Measurements from ENCODE around the gene NF2. TPM values are rescaled to one million over a fixed set of nuclear protein-coding genes. Genes with fewer than 3 reads are reported as not detected.
"Not testable (repeated sequence)": the region's sequence is repeated elsewhere in the genome, so short reads cannot be mapped to it uniquely, and the experiment has no call there.

The NF2 gene
- total and polyA plus RNA-seq, 2 experiments from 2014 or later = 14.4 to 54.5 TPM

- H3F3A ChIP-seq (replicated peaks; ENCODE audit: low read depth) = no peaks in the 10 kb centered on the region
- no peaks in the 10 kb centered on the region for H3K9me2 ChIP-seq (ENCODE audit: insufficient read depth)
- no peak for TF ChIP-seq ZNF114 (CRISPR knock-in tag; IDR thresholded peaks at IDR 0.05)
- TF ChIP-seq, protein P1, sequence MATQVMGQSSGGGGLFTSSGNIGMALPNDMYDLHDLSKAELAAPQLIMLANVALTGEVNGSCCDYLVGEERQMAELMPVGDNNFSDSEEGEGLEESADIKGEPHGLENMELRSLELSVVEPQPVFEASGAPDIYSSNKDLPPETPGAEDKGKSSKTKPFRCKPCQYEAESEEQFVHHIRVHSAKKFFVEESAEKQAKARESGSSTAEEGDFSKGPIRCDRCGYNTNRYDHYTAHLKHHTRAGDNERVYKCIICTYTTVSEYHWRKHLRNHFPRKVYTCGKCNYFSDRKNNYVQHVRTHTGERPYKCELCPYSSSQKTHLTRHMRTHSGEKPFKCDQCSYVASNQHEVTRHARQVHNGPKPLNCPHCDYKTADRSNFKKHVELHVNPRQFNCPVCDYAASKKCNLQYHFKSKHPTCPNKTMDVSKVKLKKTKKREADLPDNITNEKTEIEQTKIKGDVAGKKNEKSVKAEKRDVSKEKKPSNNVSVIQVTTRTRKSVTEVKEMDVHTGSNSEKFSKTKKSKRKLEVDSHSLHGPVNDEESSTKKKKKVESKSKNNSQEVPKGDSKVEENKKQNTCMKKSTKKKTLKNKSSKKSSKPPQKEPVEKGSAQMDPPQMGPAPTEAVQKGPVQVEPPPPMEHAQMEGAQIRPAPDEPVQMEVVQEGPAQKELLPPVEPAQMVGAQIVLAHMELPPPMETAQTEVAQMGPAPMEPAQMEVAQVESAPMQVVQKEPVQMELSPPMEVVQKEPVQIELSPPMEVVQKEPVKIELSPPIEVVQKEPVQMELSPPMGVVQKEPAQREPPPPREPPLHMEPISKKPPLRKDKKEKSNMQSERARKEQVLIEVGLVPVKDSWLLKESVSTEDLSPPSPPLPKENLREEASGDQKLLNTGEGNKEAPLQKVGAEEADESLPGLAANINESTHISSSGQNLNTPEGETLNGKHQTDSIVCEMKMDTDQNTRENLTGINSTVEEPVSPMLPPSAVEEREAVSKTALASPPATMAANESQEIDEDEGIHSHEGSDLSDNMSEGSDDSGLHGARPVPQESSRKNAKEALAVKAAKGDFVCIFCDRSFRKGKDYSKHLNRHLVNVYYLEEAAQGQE (IDR thresholded peaks at IDR 0.05; ENCODE audit: unreplicated experiment) = no peak
- TF ChIP-seq EZH2phosphoT487 (IDR thresholded peaks at IDR 0.05; ENCODE audit: unreplicated experiment) = no peak
- no peaks in the 10 kb centered on the region for H3K27me3 Mint-ChIP-seq (ENCODE audit: insufficient read depth, low read depth, poor library complexity)
- no peaks in the 10 kb centered on the region for H3K9me3 Mint-ChIP-seq
- H3K27ac ChIP-seq (ENCODE audit: low read depth) = no peak overlapping the region
- H3K4me2 ChIP-seq = no peak overlapping the region
- H3K4me1 Mint-ChIP-seq = no peaks in the 10 kb centered on the region; the same call in 2 of the 3 replicates
- H3K27me3 ChIP-seq (ENCODE audit: insufficient read depth) = no peaks in the 10 kb centered on the region
- peaks cover 54% of the 10 kb centered on the region for H3K36me3 ChIP-seq (ENCODE audit: insufficient read depth)
- H3K4me3 ChIP-seq = no peak overlapping the region
- H4K20me1 ChIP-seq (replicated peaks; ENCODE audit: insufficient read depth) = peaks cover 10% of the 10 kb centered on the region; the same call in 1 of the 2 replicates
- no peak overlapping the region for H3K4me3 Mint-ChIP-seq
- no peak for DNase-seq (ENCODE audit: low spot score)
- no peak for ATAC-seq
- H3K79me2 ChIP-seq (replicated peaks; ENCODE audit: insufficient read depth) = no peaks in the 10 kb centered on the region
- H3K4me1 ChIP-seq (ENCODE audit: insufficient read depth) = no peaks in the 10 kb centered on the region
- H3K27ac Mint-ChIP-seq = no peak overlapping the region
- no peak overlapping the region for H2AFZ ChIP-seq
- peaks cover 68% of the 10 kb centered on the region for H3K36me3 Mint-ChIP-seq (ENCODE audit: low read depth)
Observed at GRCh38 chr22:29563652-29564460, 39.6 kb upstream of the NF2 start.

DNA sequence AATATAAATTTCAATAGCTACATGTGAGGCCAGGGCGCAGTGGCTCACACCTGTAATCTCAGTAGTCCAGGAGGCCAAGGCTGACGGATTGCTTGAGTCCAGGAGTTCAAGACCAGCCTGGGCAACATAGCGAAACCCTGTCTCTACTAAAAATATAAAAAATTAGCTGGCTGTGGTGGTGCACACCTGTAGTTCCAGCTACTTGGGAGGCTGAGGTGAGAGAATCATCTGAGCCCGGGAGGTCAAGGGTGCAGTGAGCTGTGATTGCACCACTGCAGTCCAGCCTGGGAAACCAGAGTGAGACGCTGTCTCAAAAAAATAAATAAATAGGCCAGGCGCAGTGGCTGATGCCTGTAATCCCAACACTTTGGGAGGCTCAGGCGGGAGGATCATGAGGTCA, 36.9 kb upstream of the NF2 start:
- H3F3A ChIP-seq (replicated peaks; ENCODE audit: low read depth); DNase-seq (ENCODE audit: low spot score); H4K20me1 ChIP-seq (replicated peaks; ENCODE audit: insufficient read depth); H3K27me3 ChIP-seq (ENCODE audit: insufficient read depth); H3K9me3 Mint-ChIP-seq; H3K4me1 ChIP-seq (ENCODE audit: insufficient read depth); H3K27ac Mint-ChIP-seq; H3K27ac ChIP-seq (ENCODE audit: low read depth); H3K27me3 Mint-ChIP-seq (ENCODE audit: insufficient read depth, low read depth, poor library complexity); H3K79me2 ChIP-seq (replicated peaks; ENCODE audit: insufficient read depth); H2AFZ ChIP-seq; H3K4me1 Mint-ChIP-seq; H3K4me2 ChIP-seq; ATAC-seq; H3K4me3 ChIP-seq; H3K4me3 Mint-ChIP-seq; H3K9me2 ChIP-seq (ENCODE audit: insufficient read depth): not testable (repeated sequence)
- peaks cover 42% of the 10 kb centered on the region for H3K36me3 ChIP-seq (ENCODE audit: insufficient read depth)
- peaks cover 66% of the 10 kb centered on the region for H3K36me3 Mint-ChIP-seq (ENCODE audit: low read depth)

DNA sequence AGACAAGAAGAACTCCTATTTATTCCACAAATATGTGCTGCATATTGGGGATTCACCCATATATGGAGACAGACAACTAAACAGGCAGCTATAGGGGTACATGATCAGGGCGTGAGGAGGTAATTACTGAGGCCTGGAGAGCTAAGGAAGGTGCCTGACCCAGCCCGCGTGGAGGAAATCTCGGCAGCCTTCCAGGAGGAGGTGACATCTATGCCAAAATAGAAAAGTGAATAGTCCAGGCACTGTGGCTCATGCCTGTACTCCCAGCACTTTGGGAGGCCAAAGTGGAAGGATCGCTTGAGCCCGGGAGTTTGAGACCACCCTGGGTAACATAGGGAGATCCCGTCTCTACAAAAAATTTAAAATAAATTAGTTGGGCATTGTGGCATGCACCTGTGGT, 36.1 kb upstream of the NF2 start:
- Mint-ChIP-seq H3K4me3 (no peak overlapping the region), H3K4me1 (no peaks in the 10 kb centered on the region), H3K27ac (no peak overlapping the region), H3K36me3 (ENCODE audit: low read depth) (peaks cover 60% of the 10 kb centered on the region), H3K9me3 (no peaks in the 10 kb centered on the region), H3K27me3 (ENCODE audit: insufficient read depth, low read depth, poor library complexity) (peaks cover 3% of the 10 kb centered on the region)
- Histone ChIP-seq H3K27me3 (ENCODE audit: insufficient read depth) (no peaks in the 10 kb centered on the region), H3F3A (replicated peaks; ENCODE audit: low read depth) (no peaks in the 10 kb centered on the region), H3K27ac (ENCODE audit: low read depth) (no peak overlapping the region), H3K79me2 (replicated peaks; ENCODE audit: insufficient read depth) (no peaks in the 10 kb centered on the region), H3K36me3 (ENCODE audit: insufficient read depth) (peaks cover 37% of the 10 kb centered on the region), H3K4me2 (no peak overlapping the region), H3K9me2 (ENCODE audit: insufficient read depth) (no peaks in the 10 kb centered on the region), H4K20me1 (replicated peaks; ENCODE audit: insufficient read depth) (peaks cover 6% of the 10 kb centered on the region; the same call in 1 of the 2 replicates), H2AFZ (no peak overlapping the region), H3K4me1 (ENCODE audit: insufficient read depth) (no peaks in the 10 kb centered on the region), H3K4me3 (no peak overlapping the region)
- ATAC-seq = no peak
- DNase-seq (ENCODE audit: low spot score) = no peak
- TF ChIP-seq ZNF114 (CRISPR knock-in tag; IDR thresholded peaks at IDR 0.05) (no peak), CREB1 (CRISPR knock-in tag; IDR thresholded peaks at IDR 0.05; ENCODE audit: low read depth) (no peak), JUNB (IDR thresholded peaks at IDR 0.05; ENCODE audit: unreplicated experiment) (no peak)
- TF ChIP-seq, protein P2, sequence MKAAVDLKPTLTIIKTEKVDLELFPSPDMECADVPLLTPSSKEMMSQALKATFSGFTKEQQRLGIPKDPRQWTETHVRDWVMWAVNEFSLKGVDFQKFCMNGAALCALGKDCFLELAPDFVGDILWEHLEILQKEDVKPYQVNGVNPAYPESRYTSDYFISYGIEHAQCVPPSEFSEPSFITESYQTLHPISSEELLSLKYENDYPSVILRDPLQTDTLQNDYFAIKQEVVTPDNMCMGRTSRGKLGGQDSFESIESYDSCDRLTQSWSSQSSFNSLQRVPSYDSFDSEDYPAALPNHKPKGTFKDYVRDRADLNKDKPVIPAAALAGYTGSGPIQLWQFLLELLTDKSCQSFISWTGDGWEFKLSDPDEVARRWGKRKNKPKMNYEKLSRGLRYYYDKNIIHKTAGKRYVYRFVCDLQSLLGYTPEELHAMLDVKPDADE (IDR thresholded peaks at IDR 0.05) = no peak
